Lung (tissue), 12 donors: ENCODE results near the gene TUBGCP5. TPM values are rescaled to one million over a fixed set of nuclear protein-coding genes. Genes with fewer than 3 reads are reported as not detected.

Experiments
- ATAC-seq: fragments of 200-7000 bp; cut with Tn5 transposase; one replicate; pipeline ENCODE4 v1.9.1; 2020; ENCODE audit warnings: moderate number of reproducible peaks; ENCODE audit not compliant: insufficient read depth, low FRiP score
- DNase-seq, 3 donors: peaks; one replicate each; pipeline ENCODE4 v3.0.0-alpha.2; 2013 to 2017
- H3K27ac ChIP-seq, 2 donors: one replicate each; pipeline ENCODE4 v1.5.1; 2013; ENCODE audit warnings: mild to moderate bottlenecking in 2 of 2, moderate library complexity in 2 of 2, control low read depth in 1 of 2, inconsistent platforms in 1 of 2, low read depth in 1 of 2, low read length in 1 of 2
- H3K27me3 ChIP-seq, 3 donors: one replicate each; pipeline ENCODE4 v1.5.1; 2013; ENCODE audit warnings: low read length in 2 of 3; ENCODE audit not compliant: control insufficient read depth in 3 of 3, insufficient read depth in 3 of 3
- H3K36me3 ChIP-seq, 4 donors: one replicate each; pipeline ENCODE4 v1.5.1; 2013; ENCODE audit warnings: low read length in 4 of 4, mild to moderate bottlenecking in 1 of 4, moderate library complexity in 1 of 4; ENCODE audit not compliant: control insufficient read depth in 4 of 4, insufficient read depth in 4 of 4
- H3K4me1 ChIP-seq, 5 donors: one replicate each; pipeline ENCODE4 v1.5.1; 2013; ENCODE audit warnings: low read length in 5 of 5, mild to moderate bottlenecking in 2 of 5, moderate library complexity in 1 of 5; ENCODE audit not compliant: control insufficient read depth in 5 of 5, insufficient read depth in 5 of 5
- H3K4me3 ChIP-seq: one replicate; pipeline ENCODE4 v1.5.1; 2013; ENCODE audit warnings: mild to moderate bottlenecking, control low read depth, moderate library complexity
- H3K9ac ChIP-seq, 2 donors: one replicate each; pipeline ENCODE4 v1.5.1; 2013; ENCODE audit warnings: low read length in 2 of 2, control low read depth in 1 of 2; ENCODE audit not compliant: insufficient read depth in 1 of 2
- H3K9me3 ChIP-seq, 4 donors: one replicate each; pipeline ENCODE4 v1.5.1; 2013; ENCODE audit warnings: low read length in 3 of 4, mild to moderate bottlenecking in 1 of 4, moderate library complexity in 1 of 4; ENCODE audit not compliant: control insufficient read depth in 4 of 4, insufficient read depth in 3 of 4
- CTCF ChIP-seq: IDR thresholded peaks from 2 replicates; pipeline ENCODE4 v1.5.1; 2012; ENCODE audit warnings: mild to moderate bottlenecking; ENCODE audit errors: control extremely low read depth, extremely low read depth
- WGBS, 2 donors: extraction: QIAGEN DNeasy Blood & Tissue Kit; methylation state at CpG; one replicate each; pipeline ENCODE4 v1.1.7; 2013; 5-methylcytosine and 5-hydroxymethylcytosine counted together
- polyA plus RNA-seq, 2 donors: library from polyadenylated mRNA; stranded (reverse); fragments of 200-250 nt; gene quantifications; one replicate each; pipeline ENCODE4 v1.2.1, GENCODE V29; 2013
- total RNA-seq, 2 donors: library from RNA; depleted of rRNA in 1 of 2; stranded (reverse); fragments of >200 nt in 1 of 2; gene quantifications; one replicate each; pipeline ENCODE4 v1.2.1, GENCODE V29; 2014 to 2021
- donor health status: control.
- donor health status: control.
- donor health status: Bipolar disorder and iron deficiency.
- donor health status: healthy.
- donor health status: DM: yes; HTN: yes; CAD: no.

The TUBGCP5 gene
- total and polyA plus RNA-seq, 4 donors, result 6.2 to 34.7 (median 11.8) TPM

GRCh38 chr15:22979238-22980188, 59.9 kb downstream of the TUBGCP5 start:
- no peak for TF ChIP-seq CTCF
- DNase-seq (peak; percentile 52 to 65 (median 64)), ATAC-seq (peak; percentile 22)
- Histone ChIP-seq H3K36me3 (no peaks in the 10 kb centered on the region), H3K27me3 (no peaks in the 10 kb centered on the region), H3K27ac (peak overlapping the region; percentile 63 to 97), H3K4me3 (peak overlapping the region; percentile 94), H3K4me1 (peaks cover 0 to 14% (median 4%) of the 10 kb centered on the region in 5 donors), H3K9ac (peak overlapping the region; percentile 68 to 83), H3K9me3 (no peaks in the 10 kb centered on the region)
- 0 to 1% methylated on average over 80 to 88 of the region's 88 CpGs for WGBS, 2 donors

- no peak for TF ChIP-seq CTCF
- DNase-seq (no peak), ATAC-seq (peak; percentile 12)
- Histone ChIP-seq H3K36me3 (no peaks in the 10 kb centered on the region), H3K27ac (peak overlapping the region in 1 of 2 donors; percentile 97), H3K9ac (no peak overlapping the region), H3K4me3 (peak overlapping the region; percentile 94), H3K27me3 (no peaks in the 10 kb centered on the region), H3K9me3 (no peaks in the 10 kb centered on the region), H3K4me1 (peaks cover 0 to 14% (median 4%) of the 10 kb centered on the region in 5 donors)
- WGBS, 2 donors, result 14 to 15% methylated on average over 22 of the region's 22 CpGs
Observed at GRCh38 chr15:22978691-22979237, 60.6 kb downstream of the TUBGCP5 start.

- H3K4me3 ChIP-seq, result no peak overlapping the region
- ATAC-seq (peak; percentile 42), DNase-seq (no peak)
- H3K9ac ChIP-seq, result no peak overlapping the region
- no peaks in the 10 kb centered on the region for H3K36me3 ChIP-seq
- TF ChIP-seq CTCF, result no peak
- 27 to 55% methylated on average over 4 of the region's 4 CpGs for WGBS, 2 donors
- H3K27me3 ChIP-seq, result no peaks in the 10 kb centered on the region
- H3K9me3 ChIP-seq, result no peaks in the 10 kb centered on the region
- no peak overlapping the region for H3K27ac ChIP-seq
- H3K4me1 ChIP-seq, result peaks cover 0 to 10% (median 4%) of the 10 kb centered on the region in 5 donors
Observed at GRCh38 chr15:22974745-22975144, 64.6 kb downstream of the TUBGCP5 start.
